Cardiac fibroblast (primary cell): Measurements from ENCODE around the gene MYH4.

ENCODE experiments used
- DNase-seq, 2 donors: peaks; one replicate each; pipeline versions ENCODE4 v3.0.0 to v3.0.0-alpha.2; 2010; ENCODE audit warnings: low read depth in 2 of 2
- H3K4me3 ChIP-seq, 2 donors: replicated peaks in 1 of 2; 1 replicate in 1 of 2; 2 replicates in 1 of 2; pipeline ENCODE4 v1.5.1; 2011; ENCODE audit warnings: low read depth in 2 of 2, low read length in 2 of 2, mild to moderate bottlenecking in 2 of 2, moderate library complexity in 1 of 2
- TF ChIP-seq, protein P1 (sequence below): IDR thresholded peaks from one replicate; pipeline ENCODE4 v1.5.1; 2011; ENCODE audit warnings: low read depth, mild to moderate bottlenecking, low read length, inconsistent platforms

The MYH4 gene

GRCh38 chr17:10403589-10403988 lies 65.8 kb downstream of the MYH4 start:
- no peak overlapping the region for H3K4me3 ChIP-seq
- no peak for DNase-seq
- TF ChIP-seq, protein P1, sequence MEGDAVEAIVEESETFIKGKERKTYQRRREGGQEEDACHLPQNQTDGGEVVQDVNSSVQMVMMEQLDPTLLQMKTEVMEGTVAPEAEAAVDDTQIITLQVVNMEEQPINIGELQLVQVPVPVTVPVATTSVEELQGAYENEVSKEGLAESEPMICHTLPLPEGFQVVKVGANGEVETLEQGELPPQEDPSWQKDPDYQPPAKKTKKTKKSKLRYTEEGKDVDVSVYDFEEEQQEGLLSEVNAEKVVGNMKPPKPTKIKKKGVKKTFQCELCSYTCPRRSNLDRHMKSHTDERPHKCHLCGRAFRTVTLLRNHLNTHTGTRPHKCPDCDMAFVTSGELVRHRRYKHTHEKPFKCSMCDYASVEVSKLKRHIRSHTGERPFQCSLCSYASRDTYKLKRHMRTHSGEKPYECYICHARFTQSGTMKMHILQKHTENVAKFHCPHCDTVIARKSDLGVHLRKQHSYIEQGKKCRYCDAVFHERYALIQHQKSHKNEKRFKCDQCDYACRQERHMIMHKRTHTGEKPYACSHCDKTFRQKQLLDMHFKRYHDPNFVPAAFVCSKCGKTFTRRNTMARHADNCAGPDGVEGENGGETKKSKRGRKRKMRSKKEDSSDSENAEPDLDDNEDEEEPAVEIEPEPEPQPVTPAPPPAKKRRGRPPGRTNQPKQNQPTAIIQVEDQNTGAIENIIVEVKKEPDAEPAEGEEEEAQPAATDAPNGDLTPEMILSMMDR = no peak

- no peak overlapping the region for H3K4me3 ChIP-seq
- DNase-seq = no peak
- TF ChIP-seq, protein P1 = no peak
Measured at GRCh38 chr17:10398352-10398751, 71.0 kb downstream of the MYH4 start.

GRCh38 chr17:10396524-10397163 lies 72.7 kb downstream of the MYH4 start:
- DNase-seq = peak in 1 of 2 donors; percentile 11
- no peak overlapping the region for H3K4me3 ChIP-seq
- TF ChIP-seq, protein P1 = no peak

DNA sequence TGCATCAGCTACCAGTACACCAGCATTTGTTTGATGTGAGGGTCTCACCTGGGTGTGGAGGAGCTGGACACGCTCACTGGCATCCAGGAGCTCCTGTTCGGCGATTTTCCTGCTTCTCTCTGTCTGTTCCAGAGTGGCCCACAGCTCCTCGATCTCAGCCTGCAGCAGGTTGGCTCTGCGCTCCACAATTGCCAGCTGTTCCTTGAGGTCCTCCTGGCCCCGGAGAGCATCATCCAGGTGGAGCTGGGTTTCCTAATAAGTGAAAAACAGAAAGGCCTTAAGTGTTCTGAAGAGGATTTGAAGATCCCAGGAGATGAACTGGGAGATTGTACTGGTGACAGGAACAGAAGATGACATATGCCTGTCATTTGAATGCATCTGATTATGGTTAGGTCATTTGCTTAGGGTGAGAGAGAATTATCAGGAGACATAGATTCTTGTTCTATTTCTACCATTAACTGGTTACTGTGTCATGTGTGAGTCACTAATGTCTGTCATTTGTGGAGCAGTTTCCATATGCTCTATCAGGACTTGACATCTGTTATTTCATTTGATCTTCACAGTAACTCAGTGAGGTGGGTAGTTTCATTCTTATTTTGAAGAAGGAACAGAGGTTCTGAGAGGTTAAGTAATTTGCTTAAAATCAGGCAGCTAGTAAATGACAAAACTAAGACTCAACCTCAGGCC lies 75.0 kb downstream of the MYH4 start:
- H3K4me3 ChIP-seq = no peak overlapping the region
- TF ChIP-seq, protein P1 = no peak
- DNase-seq = no peak
